Mesodermal cell (in vitro differentiated cells): ENCODE results near the gene NAMPT.

Source experiments
- H3K27ac ChIP-seq: 2 replicates; pipeline ENCODE4 v1.7.0; 2013; ENCODE audit warnings: mild to moderate bottlenecking, low read depth, low read length, moderate library complexity; ENCODE audit not compliant: severe bottlenecking
- H3K36me3 ChIP-seq: 2 replicates; pipeline ENCODE4 v1.7.1; 2013; ENCODE audit warnings: mild to moderate bottlenecking, low read length, moderate library complexity; ENCODE audit not compliant: control insufficient read depth, insufficient read depth
- H3K4me1 ChIP-seq: one replicate; pipeline ENCODE4 v1.7.1; 2013; ENCODE audit warnings: mild to moderate bottlenecking, low read length; ENCODE audit not compliant: insufficient read depth, control insufficient read depth, poor library complexity, severe bottlenecking
- H3K4me3 ChIP-seq: 2 replicates; pipeline ENCODE4 v1.7.0; 2013; ENCODE audit warnings: low read length, control low read depth, mild to moderate bottlenecking; ENCODE audit not compliant: insufficient read depth, poor library complexity, severe bottlenecking; ENCODE audit errors: extremely low read depth
- H3K9me3 ChIP-seq: 2 replicates; pipeline ENCODE4 v1.7.1; 2013; ENCODE audit warnings: mild to moderate bottlenecking, low read length, moderate library complexity; ENCODE audit not compliant: control insufficient read depth
- WGBS, 2 experiments: methylation state at CpG; one replicate each; pipeline ENCODE4 v1.1.5; 2013; ENCODE audit warnings: missing lambda C conversion rate in 2 of 2; ENCODE audit not compliant: insufficient coverage in 2 of 2; 5-methylcytosine and 5-hydroxymethylcytosine counted together

The NAMPT gene

DNA sequence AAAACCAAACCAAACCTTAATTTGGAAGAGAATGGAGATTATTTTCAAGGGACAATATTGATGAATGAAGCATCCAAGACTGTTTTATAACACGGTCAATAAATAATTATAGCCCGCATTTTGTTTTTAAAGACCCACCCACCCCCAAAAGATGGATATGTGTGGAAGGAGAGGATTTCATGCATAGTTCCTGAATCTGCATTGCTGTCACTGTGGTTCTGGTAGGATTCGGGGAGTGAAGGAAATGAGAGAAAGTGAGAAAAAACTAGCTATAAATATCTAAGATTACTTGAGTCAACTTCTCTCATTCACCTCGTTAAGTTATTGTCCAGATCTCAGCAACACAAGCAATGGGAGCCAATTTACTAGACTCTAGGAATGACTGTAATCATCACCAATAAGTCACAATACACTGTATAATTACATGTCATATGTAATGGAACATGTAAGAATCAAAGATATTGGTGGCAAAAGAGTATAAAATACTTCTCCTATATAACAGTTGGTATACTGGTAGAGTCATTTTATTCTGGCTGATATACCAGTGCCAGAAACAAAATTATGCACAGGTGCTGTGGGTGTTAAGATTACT lies 30.2 kb downstream of the NAMPT start:
- Histone ChIP-seq H3K9me3 (no peaks in the 10 kb centered on the region), H3K4me3 (no peak overlapping the region), H3K4me1 (no peaks in the 10 kb centered on the region), H3K36me3 (peaks cover 71% of the 10 kb centered on the region), H3K27ac (no peak overlapping the region)
- no CpG with 5 or more reads among the region's 4 CpGs for WGBS, 2 experiments

GRCh38 chr7:106252568-106252967 lies 32.2 kb downstream of the NAMPT start:
- no peak overlapping the region for H3K4me3 ChIP-seq
- H3K4me1 ChIP-seq = no peaks in the 10 kb centered on the region
- H3K36me3 ChIP-seq = peaks cover 63% of the 10 kb centered on the region
- no CpG with 5 or more reads among the region's 3 CpGs for WGBS, 2 experiments
- H3K9me3 ChIP-seq = no peaks in the 10 kb centered on the region
- no peak overlapping the region for H3K27ac ChIP-seq

DNA sequence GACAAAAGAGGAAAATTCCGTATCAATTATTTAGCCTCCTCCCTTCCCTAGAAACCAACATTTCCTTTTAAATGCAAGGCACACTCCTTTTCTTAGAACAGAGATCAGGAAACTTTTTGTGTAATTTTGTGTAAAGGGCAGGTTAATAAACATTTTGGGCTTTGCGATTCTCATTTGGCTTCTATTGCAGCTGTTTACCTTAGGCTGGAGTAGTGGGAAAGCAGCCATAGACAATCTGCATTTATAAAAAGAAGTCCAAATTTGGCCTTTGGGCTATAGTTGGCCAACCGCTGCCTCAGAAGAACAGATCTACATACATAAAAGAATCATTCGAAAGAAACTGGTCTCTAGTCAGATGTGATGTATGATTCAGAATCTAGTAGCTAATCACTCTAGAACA lies 35.3 kb downstream of the NAMPT start:
- Histone ChIP-seq H3K4me3 (no peak overlapping the region), H3K4me1 (no peaks in the 10 kb centered on the region), H3K9me3 (no peaks in the 10 kb centered on the region), H3K27ac (no peak overlapping the region), H3K36me3 (peaks cover 55% of the 10 kb centered on the region)
- WGBS, 2 experiments = no CpG with 5 or more reads among the region's 4 CpGs

- H3K4me1 ChIP-seq = no peaks in the 10 kb centered on the region
- WGBS, 2 experiments = 86 to 100% methylated on average over 2 of the region's 2 CpGs
- peaks cover 46% of the 10 kb centered on the region for H3K36me3 ChIP-seq
- H3K4me3 ChIP-seq = no peak overlapping the region
- H3K9me3 ChIP-seq = no peaks in the 10 kb centered on the region
- no peak overlapping the region for H3K27ac ChIP-seq
Measured at GRCh38 chr7:106248600-106248999, 36.2 kb downstream of the NAMPT start.

DNA sequence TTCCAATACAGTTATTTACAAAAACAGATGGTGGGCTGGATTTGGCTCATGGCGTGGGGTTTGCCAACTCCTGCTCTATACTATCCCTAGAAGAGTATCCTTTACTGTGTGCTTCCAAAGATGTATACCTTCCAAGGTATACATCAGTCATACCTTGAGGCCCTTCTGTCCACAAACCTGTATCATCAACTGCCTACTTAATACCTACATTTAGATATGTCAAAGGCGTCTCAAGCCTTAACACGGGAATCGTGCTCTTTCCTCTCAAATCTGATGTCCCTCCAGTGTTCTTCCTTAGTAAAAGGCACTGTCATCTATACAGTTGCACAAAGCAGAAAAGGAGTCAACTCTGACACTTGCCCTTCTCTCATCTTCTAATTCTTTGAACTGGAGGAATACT lies 36.9 kb downstream of the NAMPT start:
- H3K27ac ChIP-seq = no peak overlapping the region
- no peak overlapping the region for H3K4me3 ChIP-seq
- no peaks in the 10 kb centered on the region for H3K4me1 ChIP-seq
- no peaks in the 10 kb centered on the region for H3K9me3 ChIP-seq
- H3K36me3 ChIP-seq = peaks cover 39% of the 10 kb centered on the region
- WGBS, 2 experiments = 96% methylated on average over 3 to 4 of the region's 4 CpGs

GRCh38 chr7:106246902-106247711 lies 37.7 kb downstream of the NAMPT start:
- Histone ChIP-seq H3K4me1 (no peaks in the 10 kb centered on the region), H3K4me3 (no peak overlapping the region), H3K36me3 (peaks cover 36% of the 10 kb centered on the region), H3K27ac (no peak overlapping the region), H3K9me3 (no peaks in the 10 kb centered on the region)
- 75% methylated on average over 4 of the region's 5 CpGs; no CpG with 5 or more reads in 1 of the 2 experiments for WGBS, 2 experiments

DNA sequence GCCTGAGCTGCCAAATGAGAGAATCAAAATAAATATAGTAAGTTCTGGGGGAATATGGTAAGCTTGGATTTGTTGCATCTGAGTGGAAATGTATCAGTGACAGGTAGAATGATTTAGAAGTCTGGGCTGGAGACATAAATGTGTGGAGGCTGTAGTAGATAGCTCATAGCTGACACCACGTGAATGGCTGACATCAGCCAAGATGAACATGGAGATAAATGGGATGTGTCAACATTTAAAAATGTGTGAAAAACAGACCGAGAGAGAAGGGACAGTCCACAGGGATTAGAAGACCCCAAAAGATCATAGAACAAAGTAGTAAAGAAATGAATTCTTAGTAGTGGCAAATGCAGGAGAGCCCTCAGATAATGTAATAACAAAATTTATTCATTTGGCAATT lies 40.9 kb downstream of the NAMPT start:
- Histone ChIP-seq H3K4me3 (no peak overlapping the region), H3K36me3 (peaks cover 20% of the 10 kb centered on the region), H3K4me1 (no peaks in the 10 kb centered on the region), H3K9me3 (no peaks in the 10 kb centered on the region), H3K27ac (no peak overlapping the region)
- WGBS, 2 experiments = 88 to 100% methylated on average over 1 to 2 of the region's 2 CpGs

GRCh38 chr7:106239406-106239805 lies 45.4 kb downstream of the NAMPT start:
- Histone ChIP-seq H3K4me1 (no peaks in the 10 kb centered on the region), H3K27ac (no peak overlapping the region), H3K4me3 (no peak overlapping the region), H3K36me3 (no peaks in the 10 kb centered on the region), H3K9me3 (no peaks in the 10 kb centered on the region)
- 89 to 96% methylated on average over 2 to 3 of the region's 3 CpGs for WGBS, 2 experiments

- 85 to 98% methylated on average over 5 of the region's 5 CpGs for WGBS, 2 experiments
- Histone ChIP-seq H3K4me1 (no peaks in the 10 kb centered on the region), H3K9me3 (no peaks in the 10 kb centered on the region), H3K27ac (no peak overlapping the region), H3K4me3 (no peak overlapping the region), H3K36me3 (no peaks in the 10 kb centered on the region)
Measured at GRCh38 chr7:106238830-106239229, 46.0 kb downstream of the NAMPT start.

DNA sequence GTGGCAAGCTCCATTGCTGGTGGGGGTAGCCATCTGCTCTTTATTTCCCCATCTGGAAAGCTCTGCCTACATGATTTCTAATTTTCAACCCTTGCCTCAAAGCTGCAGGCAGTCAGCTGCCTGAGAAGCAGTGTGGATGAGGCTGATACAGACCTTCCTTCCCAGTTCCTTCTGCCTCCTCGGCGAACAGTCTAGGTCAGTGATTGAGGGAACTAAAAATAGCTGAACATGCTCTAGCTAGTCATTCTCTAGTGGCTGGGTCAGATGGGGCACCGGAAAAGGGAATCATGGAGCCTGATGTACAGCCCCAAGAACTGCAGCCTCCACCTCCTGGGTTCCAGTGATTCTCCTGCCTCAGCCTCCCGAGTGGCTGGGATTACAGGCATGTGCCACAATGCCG lies 48.7 kb downstream of the NAMPT start:
- Histone ChIP-seq H3K9me3 (no peaks in the 10 kb centered on the region), H3K4me1 (no peaks in the 10 kb centered on the region), H3K27ac (no peak overlapping the region), H3K4me3 (no peak overlapping the region), H3K36me3 (no peaks in the 10 kb centered on the region)
- 76 to 100% methylated on average over 3 to 5 of the region's 5 CpGs for WGBS, 2 experiments

DNA sequence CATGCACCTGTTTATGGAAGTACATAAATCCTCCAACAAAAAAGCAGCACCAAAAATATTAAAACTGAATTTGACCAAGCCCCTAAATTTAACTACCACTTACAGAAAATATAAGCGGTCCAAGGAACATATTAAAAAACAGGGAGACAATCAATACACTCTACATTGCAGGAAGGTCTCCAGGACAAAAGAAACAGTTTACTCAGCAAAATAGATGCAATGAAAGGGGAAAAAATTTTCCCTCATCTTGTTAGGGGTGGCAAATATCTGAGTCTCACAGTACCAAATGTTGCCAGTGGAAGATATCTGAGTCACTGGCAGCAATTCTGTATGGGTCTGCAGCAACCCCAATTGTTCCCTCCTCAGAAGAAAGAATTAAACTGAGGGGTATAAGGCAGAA lies 50.4 kb downstream of the NAMPT start:
- Histone ChIP-seq H3K9me3 (no peaks in the 10 kb centered on the region), H3K27ac (no peak overlapping the region), H3K4me1 (no peaks in the 10 kb centered on the region), H3K36me3 (no peaks in the 10 kb centered on the region), H3K4me3 (no peak overlapping the region)
- 80% methylated on average over 1 of the region's 1 CpG; no CpG with 5 or more reads in 1 of the 2 experiments for WGBS, 2 experiments
